ENCODE measurements around the gene LRRN2. TPM values are rescaled to one million over a fixed set of nuclear protein-coding genes. Genes with fewer than 3 reads are reported as not detected.

The LRRN2 gene
- total and polyA plus RNA-seq, 2 donors (not counting 1 experiment from before 2014, with no cell fraction given): not detected

DNA sequence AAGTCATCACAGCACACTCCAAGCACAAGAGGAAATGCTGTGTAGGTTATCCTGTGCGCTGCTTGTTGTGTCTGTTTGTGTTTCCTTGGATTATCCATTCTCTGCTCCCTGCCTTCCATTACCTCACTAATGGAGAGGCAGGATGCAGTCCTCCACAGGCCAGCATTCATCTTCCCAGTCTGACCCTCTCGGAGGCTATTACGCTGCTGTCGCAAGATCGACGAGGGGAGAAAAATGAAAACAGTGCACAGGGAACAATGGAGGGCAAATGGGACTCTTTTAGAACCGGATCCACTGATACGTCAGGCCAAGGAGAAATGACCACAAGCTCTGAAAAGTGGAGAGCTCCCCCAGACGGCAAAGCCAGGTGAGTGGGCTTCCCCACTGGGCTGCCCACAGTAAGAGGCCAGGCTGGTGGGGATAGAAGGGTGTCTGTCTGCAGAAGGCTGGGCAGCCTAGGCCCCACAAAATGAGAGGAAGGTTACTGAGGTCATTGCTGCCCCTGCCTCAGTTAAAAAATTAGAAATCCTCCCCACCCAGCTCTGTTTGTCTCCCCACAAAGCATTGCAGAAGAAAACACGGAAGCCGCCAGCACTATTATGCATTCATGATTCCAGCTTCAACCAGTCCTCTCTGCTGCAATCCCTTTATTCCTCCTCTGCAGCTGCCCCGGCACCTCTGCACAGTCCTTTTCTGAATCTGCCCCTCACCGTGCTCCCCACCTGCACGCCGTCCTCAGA, 21.7 kb downstream of the LRRN2 start:
- TF ChIP-seq, protein P1, sequence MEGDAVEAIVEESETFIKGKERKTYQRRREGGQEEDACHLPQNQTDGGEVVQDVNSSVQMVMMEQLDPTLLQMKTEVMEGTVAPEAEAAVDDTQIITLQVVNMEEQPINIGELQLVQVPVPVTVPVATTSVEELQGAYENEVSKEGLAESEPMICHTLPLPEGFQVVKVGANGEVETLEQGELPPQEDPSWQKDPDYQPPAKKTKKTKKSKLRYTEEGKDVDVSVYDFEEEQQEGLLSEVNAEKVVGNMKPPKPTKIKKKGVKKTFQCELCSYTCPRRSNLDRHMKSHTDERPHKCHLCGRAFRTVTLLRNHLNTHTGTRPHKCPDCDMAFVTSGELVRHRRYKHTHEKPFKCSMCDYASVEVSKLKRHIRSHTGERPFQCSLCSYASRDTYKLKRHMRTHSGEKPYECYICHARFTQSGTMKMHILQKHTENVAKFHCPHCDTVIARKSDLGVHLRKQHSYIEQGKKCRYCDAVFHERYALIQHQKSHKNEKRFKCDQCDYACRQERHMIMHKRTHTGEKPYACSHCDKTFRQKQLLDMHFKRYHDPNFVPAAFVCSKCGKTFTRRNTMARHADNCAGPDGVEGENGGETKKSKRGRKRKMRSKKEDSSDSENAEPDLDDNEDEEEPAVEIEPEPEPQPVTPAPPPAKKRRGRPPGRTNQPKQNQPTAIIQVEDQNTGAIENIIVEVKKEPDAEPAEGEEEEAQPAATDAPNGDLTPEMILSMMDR (conservative IDR thresholded peaks at IDR 0.05 in 1 of 2, IDR thresholded peaks at IDR 0.05 in 1 of 2; ENCODE audit: low read depth in 1 of 2, low read length in 2 of 2): no peak
- TF ChIP-seq EZH2 (IDR thresholded peaks at IDR 0.05; ENCODE audit: low read length, missing control alignments): no peak
- no peaks in the 10 kb centered on the region for H3K9me3 ChIP-seq (ENCODE audit: control insufficient read depth, insufficient read depth, low read depth, low read length)
- peaks cover 10% of the 10 kb centered on the region for H3K27me3 ChIP-seq (ENCODE audit: control insufficient read depth, insufficient read depth, low read length)

DNA sequence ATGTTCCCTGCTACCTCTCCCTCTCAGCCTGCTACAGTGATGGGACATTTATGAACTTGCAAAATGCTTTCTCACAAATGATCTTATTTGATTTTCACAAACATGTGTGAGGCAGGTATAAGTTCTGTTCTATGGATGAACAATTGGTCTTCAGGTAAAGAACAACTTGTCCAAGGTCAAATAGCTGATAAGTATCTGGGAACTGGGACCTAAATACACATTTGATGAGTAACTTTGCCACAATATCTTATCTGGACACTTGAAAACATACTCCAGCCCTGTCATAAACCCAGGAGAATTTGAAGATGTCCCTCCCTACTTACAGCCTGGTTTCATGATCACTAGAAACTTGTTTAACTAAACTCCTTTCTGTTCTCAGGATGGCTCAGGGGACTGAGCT, 23.0 kb downstream of the LRRN2 start:
- Histone ChIP-seq H3K4me1 (ENCODE audit: control insufficient read depth, extremely low read depth, insufficient read depth, low read length) (no peaks in the 10 kb centered on the region), H3K27ac (ENCODE audit: insufficient read depth, low read length) (no peak overlapping the region), H3K4me3 (replicated peaks in 1 of 4; ENCODE audit: control extremely low read depth in 1 of 4, insufficient read depth in 1 of 4, low read depth in 3 of 4, low read length in 4 of 4) (no peak overlapping the region), H3K36me3 (ENCODE audit: control insufficient read depth, insufficient read depth, low read length) (no peaks in the 10 kb centered on the region), H2AFZ (ENCODE audit: low read length) (no peak overlapping the region), H3K9ac (ENCODE audit: insufficient read depth, low read length) (no peak overlapping the region), H4K20me1 (ENCODE audit: control insufficient read depth, extremely low read depth, insufficient read depth, low read length) (no peaks in the 10 kb centered on the region), H3K9me3 (ENCODE audit: control insufficient read depth, insufficient read depth, low read depth, low read length) (no peaks in the 10 kb centered on the region), H3K27me3 (ENCODE audit: control insufficient read depth, insufficient read depth, low read length) (peaks cover 10% of the 10 kb centered on the region), H3K4me2 (ENCODE audit: extremely low read depth, insufficient read depth, low read length) (no peak overlapping the region), H3K79me2 (ENCODE audit: control insufficient read depth, insufficient read depth, low read length) (no peaks in the 10 kb centered on the region)
- no peak for DNase-seq (ENCODE audit: low read depth in 2 of 2)
- TF ChIP-seq EZH2 (IDR thresholded peaks at IDR 0.05; ENCODE audit: low read length, missing control alignments): no peak
- TF ChIP-seq, protein P1 (conservative IDR thresholded peaks at IDR 0.05 in 1 of 2, IDR thresholded peaks at IDR 0.05 in 1 of 2; ENCODE audit: low read depth in 1 of 2, low read length in 2 of 2): no peak

More for the DNA sequence above, 21.7 kb downstream of the LRRN2 start:
- DNase-seq (ENCODE audit: low read depth in 2 of 2): no peak
- Histone ChIP-seq H3K4me3 (replicated peaks in 1 of 4; ENCODE audit: control extremely low read depth in 1 of 4, insufficient read depth in 1 of 4, low read depth in 3 of 4, low read length in 4 of 4) (no peak overlapping the region), H3K27ac (ENCODE audit: insufficient read depth, low read length) (no peak overlapping the region), H2AFZ (ENCODE audit: low read length) (no peak overlapping the region), H3K9ac (ENCODE audit: insufficient read depth, low read length) (no peak overlapping the region), H3K36me3 (ENCODE audit: control insufficient read depth, insufficient read depth, low read length) (no peaks in the 10 kb centered on the region), H3K4me1 (ENCODE audit: control insufficient read depth, extremely low read depth, insufficient read depth, low read length) (no peaks in the 10 kb centered on the region), H3K4me2 (ENCODE audit: extremely low read depth, insufficient read depth, low read length) (no peak overlapping the region), H4K20me1 (ENCODE audit: control insufficient read depth, extremely low read depth, insufficient read depth, low read length) (no peaks in the 10 kb centered on the region), H3K79me2 (ENCODE audit: control insufficient read depth, insufficient read depth, low read length) (no peaks in the 10 kb centered on the region)

DNA sequence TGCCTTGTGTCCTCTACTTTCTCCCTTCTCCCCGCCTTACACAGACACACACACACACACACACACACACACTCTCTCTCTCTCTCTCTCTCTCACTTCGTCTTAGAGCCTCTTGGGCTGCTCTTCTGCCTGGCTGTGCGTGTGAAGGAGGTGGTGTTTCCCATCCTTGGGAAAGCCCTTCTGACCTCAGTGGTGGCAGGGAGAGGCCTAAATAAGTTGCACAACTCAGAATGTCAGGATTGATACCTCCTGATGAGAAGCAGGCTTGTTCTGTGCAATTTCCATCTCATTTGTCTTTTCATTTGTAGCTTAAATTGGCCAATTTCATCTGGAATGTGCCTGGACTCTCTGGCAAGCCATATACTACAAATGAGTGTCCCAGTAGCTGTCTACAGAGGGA, 25.0 kb downstream of the LRRN2 start:
- TF ChIP-seq, protein P1 (conservative IDR thresholded peaks at IDR 0.05 in 1 of 2, IDR thresholded peaks at IDR 0.05 in 1 of 2; ENCODE audit: low read depth in 1 of 2, low read length in 2 of 2): no peak
- TF ChIP-seq EZH2 (IDR thresholded peaks at IDR 0.05; ENCODE audit: low read length, missing control alignments): no peak
- Histone ChIP-seq H3K27me3 (ENCODE audit: control insufficient read depth, insufficient read depth, low read length) (peaks cover 10% of the 10 kb centered on the region), H3K36me3 (ENCODE audit: control insufficient read depth, insufficient read depth, low read length) (no peaks in the 10 kb centered on the region), H3K4me2 (ENCODE audit: extremely low read depth, insufficient read depth, low read length) (no peak overlapping the region), H3K9ac (ENCODE audit: insufficient read depth, low read length) (no peak overlapping the region), H3K4me1 (ENCODE audit: control insufficient read depth, extremely low read depth, insufficient read depth, low read length) (no peaks in the 10 kb centered on the region), H2AFZ (ENCODE audit: low read length) (no peak overlapping the region), H3K79me2 (ENCODE audit: control insufficient read depth, insufficient read depth, low read length) (no peaks in the 10 kb centered on the region), H4K20me1 (ENCODE audit: control insufficient read depth, extremely low read depth, insufficient read depth, low read length) (no peaks in the 10 kb centered on the region), H3K4me3 (replicated peaks in 1 of 4; ENCODE audit: control extremely low read depth in 1 of 4, insufficient read depth in 1 of 4, low read depth in 3 of 4, low read length in 4 of 4) (no peak overlapping the region), H3K27ac (ENCODE audit: insufficient read depth, low read length) (no peak overlapping the region), H3K9me3 (ENCODE audit: control insufficient read depth, insufficient read depth, low read depth, low read length) (no peaks in the 10 kb centered on the region)
- no peak for DNase-seq (ENCODE audit: low read depth in 2 of 2)
